HL-60/S4 treated with phorbol 12-myristate 13-acetate at 8.2 ng/mL for 4 days and 3 days (cell line): ENCODE data around the gene BCAN.
"Not testable (repeated sequence)": the region's sequence is repeated elsewhere in the genome, so short reads cannot be mapped to it uniquely, and the experiment has no call there.

Experiments
- in situ Hi-C: fragments of 300-500 bp; cut with MboI; formaldehyde crosslinking; loops from 2 replicates; pipeline ENCODE4 v1.15.0; 2022; ENCODE audit warnings: low sequenced_read_pairs

BCAN gene

GRCh38 chr1:156641761-156642264 lies at the start of gene BCAN:
BCAN (plus strand) TSS chr1:156642117; CDS start chr1:156646055, 3,938 bp downstream.
- in situ Hi-C loops, result no loop called here

GRCh38 chr1:156592158-156592909 lies 49.6 kb upstream of the BCAN start:
- in situ Hi-C loops, result no loop called here

- in situ Hi-C loops, result no loop called here
Measured at GRCh38 chr1:156592910-156593660, 48.8 kb upstream of the BCAN start.

- in situ Hi-C loops, result no loop called here
Measured at GRCh38 chr1:156593661-156593989, 48.3 kb upstream of the BCAN start.

- in situ Hi-C loops, result no loop called here
Measured at GRCh38 chr1:156594190-156594589, 47.7 kb upstream of the BCAN start.

GRCh38 chr1:156595016-156595415 lies 46.9 kb upstream of the BCAN start:
- in situ Hi-C loops, result no loop called here

GRCh38 chr1:156596426-156596825 lies 45.5 kb upstream of the BCAN start:
- in situ Hi-C loops, result no loop called here

GRCh38 chr1:156598125-156598524 lies 43.8 kb upstream of the BCAN start:
- in situ Hi-C loops, result no loop called here

GRCh38 chr1:156598731-156599432 lies 43.0 kb upstream of the BCAN start:
- in situ Hi-C loops, result no loop called here

- in situ Hi-C loops, result loop anchor here (10.0 kb wide), 1 partner anchor 145 kb away; no protein-coding TSS in a partner anchor
Measured at GRCh38 chr1:156599811-156600210, 42.1 kb upstream of the BCAN start.

GRCh38 chr1:156600733-156601121 lies 41.2 kb upstream of the BCAN start:
- in situ Hi-C loops, result loop anchor here (10.0 kb wide), 1 partner anchor 146 kb away; no protein-coding TSS in a partner anchor

- in situ Hi-C loops, result loop anchor here (10.0 kb wide), 1 partner anchor 146 kb away; no protein-coding TSS in a partner anchor
Measured at GRCh38 chr1:156601122-156601830, 40.6 kb upstream of the BCAN start, which contains the start of gene GPATCH4. GPATCH4 (minus strand) TSS chr1:156601479.

GRCh38 chr1:156601892-156602291 lies 40.0 kb upstream of the BCAN start:
- in situ Hi-C loops, result loop anchor here (10.0 kb wide), 1 partner anchor 147 kb away; no protein-coding TSS in a partner anchor

- in situ Hi-C loops, result loop anchor here (10.0 kb wide), 1 partner anchor 148 kb away; no protein-coding TSS in a partner anchor
Measured at GRCh38 chr1:156602557-156602993, 39.3 kb upstream of the BCAN start.

- in situ Hi-C loops, result loop anchor here (10.0 kb wide), 1 partner anchor 153 kb away; no protein-coding TSS in a partner anchor
Measured at GRCh38 chr1:156607344-156607743, 34.6 kb upstream of the BCAN start.

GRCh38 chr1:156608036-156608674 lies 33.8 kb upstream of the BCAN start:
- in situ Hi-C loops, result loop anchor here (10.0 kb wide), 1 partner anchor 153 kb away; no protein-coding TSS in a partner anchor

- in situ Hi-C loops, result loop anchor here (10.0 kb wide), 1 partner anchor 154 kb away; no protein-coding TSS in a partner anchor
Measured at GRCh38 chr1:156608981-156609380, 32.9 kb upstream of the BCAN start.

GRCh38 chr1:156610072-156610471 lies 31.8 kb upstream of the BCAN start:
- in situ Hi-C loops, result not testable (repeated sequence)

- in situ Hi-C loops, result no loop called here
Measured at GRCh38 chr1:156612666-156613065, 29.3 kb upstream of the BCAN start.

- in situ Hi-C loops, result no loop called here
Measured at GRCh38 chr1:156615946-156616345, 26.0 kb upstream of the BCAN start.
